Heart left ventricle (tissue), 16 donors: ENCODE data around the gene CASK. TPM values are rescaled to one million over a fixed set of nuclear protein-coding genes. Genes with fewer than 3 reads are reported as not detected.

Experiments
- ATAC-seq, 4 donors: fragments of 200-7000 bp; cut with Tn5 transposase; one replicate each; pipeline ENCODE4 v1.9.1; 2020 to 2022; ENCODE audit warnings: moderate library complexity in 4 of 4, mild to moderate bottlenecking in 3 of 4, moderate number of reproducible peaks in 1 of 4
- DNase-seq, 5 donors: peaks; one replicate each; pipeline ENCODE4 v3.0.0-alpha.2; 2020
- H3K27ac ChIP-seq, 12 donors: fragments of 200-600 bp; sonication (generic) in 4 of 12; one replicate each; pipeline versions ENCODE4 v1.5.0 to v1.8.0; 2016 to 2022; ENCODE audit warnings: mild to moderate bottlenecking in 2 of 12
- H3K27me3 ChIP-seq, 9 donors: fragments of 200-600 bp; sonication (generic) in 2 of 9; one replicate each; pipeline versions ENCODE4 v1.5.1 to v1.8.0; 2016 to 2022; ENCODE audit warnings: mild to moderate bottlenecking in 3 of 9
- H3K36me3 ChIP-seq, 9 donors: fragments of 200-600 bp; sonication (generic) in 2 of 9; one replicate each; pipeline versions ENCODE4 v1.5.0 to v1.8.0; 2018 to 2022; ENCODE audit warnings: mild to moderate bottlenecking in 2 of 9
- H3K4me1 ChIP-seq, 12 donors: fragments of 200-600 bp; sonication (generic) in 4 of 12; one replicate each; pipeline versions ENCODE4 v1.5.0 to v1.8.0; 2016 to 2022; ENCODE audit warnings: mild to moderate bottlenecking in 3 of 12
- H3K4me3 ChIP-seq, 12 donors: fragments of 200-600 bp; sonication (generic) in 4 of 12; one replicate each; pipeline versions ENCODE4 v1.5.0 to v1.8.0; 2017 to 2022; ENCODE audit warnings: mild to moderate bottlenecking in 9 of 12, moderate library complexity in 4 of 12
- H3K9me3 ChIP-seq, 12 donors: fragments of 200-600 bp; sonication (generic) in 4 of 12; one replicate each; pipeline versions ENCODE4 v1.5.0 to v1.8.0; 2016 to 2022; ENCODE audit warnings: mild to moderate bottlenecking in 1 of 12
- CTCF ChIP-seq, 12 donors: fragments of 200-600 bp; sonication (generic) in 4 of 12; IDR thresholded peaks; one replicate each; pipeline versions ENCODE4 v1.5.0 to v1.8.0; 2018 to 2022; ENCODE audit warnings: antibody characterized with exemption in 12 of 12, mild to moderate bottlenecking in 5 of 12
- POLR2A ChIP-seq, 2 donors: fragments of 450-650 bp; IDR thresholded peaks; one replicate each; pipeline ENCODE4 v1.6.1; 2017; ENCODE audit warnings: antibody characterized with exemption in 2 of 2, mild to moderate bottlenecking in 2 of 2, moderate library complexity in 2 of 2
- WGBS, 4 donors: extraction: QIAGEN DNeasy Blood & Tissue Kit in 2 of 4; methylation state at CpG; one replicate each; pipeline versions ENCODE4 v1.1.5 to v1.1.7; 2013 to 2018; 5-methylcytosine and 5-hydroxymethylcytosine counted together
- intact Hi-C, 10 donors: fragments of 100-400 bp; cut with DNase I; formaldehyde crosslinking; loops; one replicate each; pipeline versions ENCODE4 v1.11.1 to v1.14.2; 2022
- polyA plus RNA-seq, 2 donors: library from polyadenylated mRNA; stranded (reverse); fragments of 200-250 nt; gene quantifications; one replicate each; pipeline ENCODE4 v1.2.3, GENCODE V29; 2013
- total RNA-seq, 9 donors: library from RNA; depleted of rRNA in 2 of 9; stranded (reverse); fragments of >200 nt in 2 of 9; fragmentation: NEBNext Ultra II Directional in 3 of 9; extraction: Animal tissue kit (Norgen Biotek cat#: 25700) in 3 of 9; gene quantifications; one replicate each; pipeline versions ENCODE4 v1.1.0 to v1.2.4, GENCODE V29; 2016 to 2023
- donor health status: ischemic (EF 13 %, LVEDD 7.1; RV severe dilation, severe dysfunction).
- donor health status: healthy with polysubstance abuse.
- donor health status: DM: no; HTN: yes; CAD: no.
- donor health status: DM: no; HTN: no; CAD: no.
- donor health status: ischemic (EF 25% LVEDD 6.9; RV normal size, moderate dysfunction).
- donor health status: ischemic (EF 25% LVEDD 5.7; RV mildly dilated, moderate dysfunction).
- donor health status: healthy.
- donor health status: DM: yes; HTN: yes; CAD: no.
- donor health status: ischemic (EF 35%, LVEDD 5.7; RV mildly dilated, moderate dysfunction).
- donor health status: nonischemic (EF 11% LVEDD 7.7; RV severe dilation, severe dysfunction).
- donor health status: DM: yes; HTN: yes; CAD: no.
- donor health status: PGD.
- donor health status: ischemic (EF 29% LVEDD 5.4; RV normal size, mild dysfunction).
- donor health status: nonischemic (EF 23%, LVEDD 6.1; RV moderate dilation, normal function).

Gene CASK
- total and polyA plus RNA-seq, 11 donors: 2.9 to 25.6 (median 13.6) TPM

DNA sequence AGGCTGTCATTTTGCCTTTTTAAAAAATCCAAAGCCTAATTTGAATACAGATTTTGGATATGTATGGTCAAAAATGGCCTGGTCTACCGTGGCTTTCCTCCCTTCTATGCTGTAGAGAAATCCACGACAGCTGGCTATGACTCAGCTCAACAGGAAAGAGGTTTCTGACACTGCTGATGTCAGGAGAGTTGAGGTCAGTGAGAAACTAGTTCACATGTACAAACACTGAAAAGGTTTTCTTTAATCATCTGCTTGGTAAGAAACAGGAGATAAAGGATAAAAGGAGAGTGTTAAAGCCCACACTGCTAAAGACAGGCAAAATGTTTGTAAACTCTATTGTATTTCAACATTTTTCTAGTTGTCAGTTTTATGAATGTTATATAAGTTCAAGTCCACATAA lies 362.3 kb downstream of the CASK start:
- peak overlapping the region in 7 of 12 donors; percentile 12 to 74 (median 57) for H3K27ac ChIP-seq
- H3K4me3 ChIP-seq: no peak overlapping the region
- no peak for TF ChIP-seq CTCF (IDR thresholded peaks at IDR 0.05)
- no peak for TF ChIP-seq POLR2A (IDR thresholded peaks at IDR 0.05)
- H3K27me3 ChIP-seq: no peaks in the 10 kb centered on the region
- H3K9me3 ChIP-seq: no peaks in the 10 kb centered on the region
- DNase-seq (peak in 2 of 5 donors; percentile 19 to 27), ATAC-seq (peak in 3 of 4 donors; percentile 86 to 88 (median 87))
- WGBS, 4 donors: 23 to 48% (median 44%) methylated on average over 2 of the region's 2 CpGs
- H3K36me3 ChIP-seq: no peaks in the 10 kb centered on the region
- intact Hi-C loops: loop anchor here in 1 of 10 donors (10.0 kb wide), 1 partner anchor 194 kb away; no protein-coding TSS in a partner anchor
- H3K4me1 ChIP-seq: peaks cover 0 to 37% (median 2%) of the 10 kb centered on the region in 12 donors

DNA sequence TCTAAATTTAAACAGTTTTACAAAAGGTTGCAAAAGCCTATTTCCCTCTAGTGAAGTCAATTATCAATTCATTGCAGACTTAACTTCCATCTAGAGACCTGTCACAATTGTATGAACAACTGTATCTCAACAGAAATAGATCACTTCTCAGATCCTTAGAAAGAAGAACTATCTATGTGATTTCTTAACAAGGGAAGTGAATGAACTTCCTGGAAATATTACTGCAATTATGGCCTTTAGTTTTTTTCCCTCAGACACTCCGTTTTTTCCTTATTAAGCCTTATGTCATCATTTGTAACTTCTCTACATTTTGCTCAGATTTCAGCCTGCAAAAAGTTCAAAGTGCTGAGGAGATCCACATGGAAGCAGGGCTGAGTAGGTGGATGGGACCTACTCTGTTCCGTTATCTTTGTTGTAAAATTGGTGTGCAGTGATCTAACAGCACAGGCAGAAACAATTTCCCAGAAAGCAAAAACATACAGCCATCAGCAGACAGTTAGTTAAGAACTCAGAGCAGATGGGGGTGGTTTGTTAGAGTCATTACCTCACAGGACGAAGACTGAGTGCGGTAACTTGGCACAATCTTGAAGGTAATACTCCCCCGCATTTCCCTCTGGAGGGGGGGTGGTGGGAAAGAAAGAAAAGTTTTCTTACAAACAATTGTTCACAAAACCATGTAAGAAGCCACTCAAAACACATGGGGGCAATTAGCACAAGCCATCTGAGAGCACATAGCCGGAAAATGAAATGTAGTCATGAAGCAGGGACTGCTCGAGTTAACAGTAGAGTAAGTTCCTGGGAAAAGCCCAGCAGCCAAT lies 363.9 kb downstream of the CASK start:
- intact Hi-C loops: loop anchor here in 5 of 10 donors (10.0 kb wide), 3 partner anchors 175 to 195 kb away; no protein-coding TSS in a partner anchor
- H3K4me3 ChIP-seq: no peak overlapping the region
- TF ChIP-seq POLR2A (IDR thresholded peaks at IDR 0.05): no peak
- no peak for TF ChIP-seq CTCF (IDR thresholded peaks at IDR 0.05)

GRCh38 chrX:41558531-41558930 lies 364.8 kb downstream of the CASK start:
- Histone ChIP-seq H3K9me3 (no peaks in the 10 kb centered on the region), H3K4me3 (no peak overlapping the region), H3K27ac (peak overlapping the region in 3 of 12 donors; percentile 48 to 64 (median 57)), H3K36me3 (no peaks in the 10 kb centered on the region), H3K4me1 (peaks cover 0 to 37% (median 2%) of the 10 kb centered on the region in 12 donors), H3K27me3 (peaks cover 0 to 9% (median 0%) of the 10 kb centered on the region in 9 donors)
- ATAC-seq: peak in 1 of 4 donors; percentile 46
- WGBS, 4 donors: 26 to 38% (median 30%) methylated on average over 2 of the region's 2 CpGs
- intact Hi-C loops: loop anchor here in 4 of 10 donors (10.0 kb wide), 3 partner anchors 176 to 196 kb away; no protein-coding TSS in a partner anchor
- TF ChIP-seq POLR2A (IDR thresholded peaks at IDR 0.05): no peak
- peak in 11 of 12 donors; percentile 8 to 54 (median 32) for TF ChIP-seq CTCF (IDR thresholded peaks at IDR 0.05)
- DNase-seq: no peak

More for the DNA sequence above, 363.9 kb downstream of the CASK start:
- no peaks in the 10 kb centered on the region for H3K36me3 ChIP-seq
- H3K27me3 ChIP-seq: no peaks in the 10 kb centered on the region
- H3K27ac ChIP-seq: peak overlapping the region in 7 of 12 donors; percentile 16 to 64 (median 39)
- peaks cover 0 to 37% (median 2%) of the 10 kb centered on the region in 12 donors for H3K4me1 ChIP-seq
- WGBS, 4 donors: 35 to 50% (median 46%) methylated on average over 7 of the region's 7 CpGs
- no peaks in the 10 kb centered on the region for H3K9me3 ChIP-seq
- DNase-seq (peak in 3 of 5 donors; percentile 23 to 42 (median 35)), ATAC-seq (peak in 3 of 4 donors; percentile 46 to 83 (median 77))

DNA sequence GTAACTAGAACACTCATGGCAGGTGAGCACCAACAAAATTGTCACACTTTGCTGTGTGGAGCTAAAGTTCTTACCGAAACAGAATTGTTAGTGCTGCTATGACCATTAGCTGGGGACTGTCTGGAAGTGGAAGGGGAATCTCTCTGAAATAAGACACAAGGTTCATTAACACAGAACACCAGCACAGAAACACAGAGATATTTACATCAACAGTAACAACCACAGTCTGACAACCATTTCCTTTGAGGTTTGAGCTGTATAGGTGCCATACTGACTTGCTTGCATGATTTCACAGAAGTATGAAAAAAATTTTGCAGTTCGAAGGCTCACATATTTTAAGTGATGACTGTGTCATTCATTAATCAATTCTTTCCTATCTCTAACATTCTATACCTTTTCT lies 366.4 kb downstream of the CASK start:
- DNase-seq (no peak), ATAC-seq (no peak)
- 62 to 90% (median 80%) methylated on average over 2 of the region's 2 CpGs for WGBS, 4 donors
- no peak for TF ChIP-seq POLR2A (IDR thresholded peaks at IDR 0.05)
- no peak for TF ChIP-seq CTCF (IDR thresholded peaks at IDR 0.05)
- H3K36me3 ChIP-seq: no peaks in the 10 kb centered on the region
- no peak overlapping the region for H3K27ac ChIP-seq
- H3K4me3 ChIP-seq: no peak overlapping the region
- H3K27me3 ChIP-seq: peaks cover 0 to 10% (median 0%) of the 10 kb centered on the region in 9 donors
- peaks cover 0 to 35% (median 2%) of the 10 kb centered on the region in 12 donors for H3K4me1 ChIP-seq
- no peaks in the 10 kb centered on the region for H3K9me3 ChIP-seq
- intact Hi-C loops: loop anchor here in 4 of 10 donors (10.0 kb wide), 3 partner anchors 178 to 198 kb away; no protein-coding TSS in a partner anchor
